Measurements from ENCODE around the gene KIF16B.

DNA sequence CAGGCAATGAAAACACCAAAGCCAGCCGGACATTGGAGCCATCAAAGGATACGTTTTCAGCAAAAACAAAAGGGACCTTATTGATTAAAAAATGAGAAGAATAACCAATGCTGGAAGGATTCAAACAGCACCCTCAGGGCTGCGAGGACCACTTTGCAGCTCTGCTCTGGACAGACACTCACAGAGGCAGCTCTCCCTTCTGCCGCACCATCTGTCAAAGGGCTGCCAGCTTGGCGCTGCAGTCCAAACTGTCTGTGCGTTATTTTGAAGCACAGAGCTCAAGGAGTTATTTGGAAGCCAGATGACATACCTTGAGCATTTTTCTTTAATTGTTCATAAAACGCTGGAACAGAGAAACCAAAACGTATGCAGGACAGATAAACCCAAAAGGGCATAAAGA lies 85.2 kb downstream of the KIF16B start:
- TF ChIP-seq, protein P1, sequence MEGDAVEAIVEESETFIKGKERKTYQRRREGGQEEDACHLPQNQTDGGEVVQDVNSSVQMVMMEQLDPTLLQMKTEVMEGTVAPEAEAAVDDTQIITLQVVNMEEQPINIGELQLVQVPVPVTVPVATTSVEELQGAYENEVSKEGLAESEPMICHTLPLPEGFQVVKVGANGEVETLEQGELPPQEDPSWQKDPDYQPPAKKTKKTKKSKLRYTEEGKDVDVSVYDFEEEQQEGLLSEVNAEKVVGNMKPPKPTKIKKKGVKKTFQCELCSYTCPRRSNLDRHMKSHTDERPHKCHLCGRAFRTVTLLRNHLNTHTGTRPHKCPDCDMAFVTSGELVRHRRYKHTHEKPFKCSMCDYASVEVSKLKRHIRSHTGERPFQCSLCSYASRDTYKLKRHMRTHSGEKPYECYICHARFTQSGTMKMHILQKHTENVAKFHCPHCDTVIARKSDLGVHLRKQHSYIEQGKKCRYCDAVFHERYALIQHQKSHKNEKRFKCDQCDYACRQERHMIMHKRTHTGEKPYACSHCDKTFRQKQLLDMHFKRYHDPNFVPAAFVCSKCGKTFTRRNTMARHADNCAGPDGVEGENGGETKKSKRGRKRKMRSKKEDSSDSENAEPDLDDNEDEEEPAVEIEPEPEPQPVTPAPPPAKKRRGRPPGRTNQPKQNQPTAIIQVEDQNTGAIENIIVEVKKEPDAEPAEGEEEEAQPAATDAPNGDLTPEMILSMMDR (conservative IDR thresholded peaks at IDR 0.05) = no peak
- TF ChIP-seq ZFX (IDR thresholded peaks at IDR 0.05) = no peak

Data from C4-2B (cell line).